ENCODE results near the gene VTA1. TPM values are rescaled to one million over a fixed set of nuclear protein-coding genes. Genes with fewer than 3 reads are reported as not detected.

Gene VTA1
- total and polyA plus RNA-seq, 2 of the 8 experiments (the other 6 are each of a cell fraction or from before 2014, with no cell fraction given) = 63.6 to 67.0 TPM

- Histone ChIP-seq H3K4me3 (ENCODE audit: extremely low read depth in 1 of 4, insufficient read depth in 2 of 4, low read depth in 3 of 4, low read length in 4 of 4) (no peak overlapping the region), H2AFZ (ENCODE audit: low read length) (no peak overlapping the region), H3K4me2 (ENCODE audit: insufficient read depth in 1 of 2, low read depth in 2 of 2, low read length in 2 of 2) (no peak overlapping the region), H4K20me1 (replicated peaks in 1 of 2; ENCODE audit: control insufficient read depth in 1 of 2, insufficient read depth in 2 of 2, low read length in 2 of 2) (no peaks in the 10 kb centered on the region), H3K36me3 (ENCODE audit: control insufficient read depth in 2 of 4, insufficient read depth in 4 of 4, low read length in 3 of 4) (no peaks in the 10 kb centered on the region), H3K4ac (replicated peaks; ENCODE audit: insufficient read length, low read depth, low read length) (no peak overlapping the region), H2BK120ac (replicated peaks; ENCODE audit: low read depth, low read length) (no peak overlapping the region), H3K27me3 (replicated peaks in 1 of 4; ENCODE audit: control insufficient read depth in 3 of 4, extremely low read depth in 1 of 4, insufficient read depth in 3 of 4, low read length in 3 of 4) (no peaks in the 10 kb centered on the region), H2BK15ac (ENCODE audit: low read length) (no peak overlapping the region), H2AK5ac (ENCODE audit: low read depth, low read length) (no peak overlapping the region), H4K8ac (ENCODE audit: extremely low read depth, insufficient read depth, low read length) (no peak overlapping the region), H2BK12ac (ENCODE audit: low read depth, low read length) (no peak overlapping the region), H3K9ac (replicated peaks in 1 of 4; ENCODE audit: extremely low read depth in 1 of 4, low read depth in 3 of 4, low read length in 3 of 4) (no peak overlapping the region), H3K27ac (ENCODE audit: low read depth, low read length) (no peak overlapping the region), H4K5ac (ENCODE audit: insufficient read length, low read depth, low read length) (no peak overlapping the region), H3K23me2 (ENCODE audit: low read depth, low read length) (no peaks in the 10 kb centered on the region), H3K18ac (ENCODE audit: extremely low read depth, low read length) (no peak overlapping the region), H2BK5ac (ENCODE audit: low read depth, low read length) (no peak overlapping the region), H3K14ac (ENCODE audit: insufficient read length) (no peak overlapping the region), H3K23ac (ENCODE audit: insufficient read length) (no peak overlapping the region), H4K91ac (replicated peaks; ENCODE audit: insufficient read length, low read length) (no peak overlapping the region), H3K79me1 (ENCODE audit: low read depth, low read length) (no peaks in the 10 kb centered on the region), H3K56ac (replicated peaks; ENCODE audit: insufficient read length, low read depth, low read length) (no peak overlapping the region), H3K4me1 (replicated peaks in 1 of 4; ENCODE audit: control insufficient read depth in 3 of 4, insufficient read depth in 4 of 4, low read length in 3 of 4) (peaks cover 0 to 3% (median 0%) of the 10 kb centered on the region in 4 experiments; a peak in 2 of 7 replicates), H3K79me2 (ENCODE audit: control insufficient read depth in 1 of 2, insufficient read depth in 2 of 2, low read length in 2 of 2) (no peaks in the 10 kb centered on the region), H2BK20ac (ENCODE audit: low read length) (no peak overlapping the region), H3K9me3 (ENCODE audit: insufficient read depth in 2 of 2, low read depth in 1 of 2, low read length in 1 of 2) (0 out of 4 replicates have a peak, but pooled peaks cover 0 to 3% of the 10 kb centered on the region in 2 experiments)
- no peak for DNase-seq (ENCODE audit: low read depth in 1 of 2, low spot score in 2 of 2)
- 89% methylated on average over 6 of the region's 6 CpGs; no CpG with 5 or more reads in 1 of the 2 experiments for WGBS, 2 experiments (ENCODE audit: extremely low coverage in 1 of 2, insufficient coverage in 1 of 2, insufficient read length in 1 of 2, insufficient replicate concordance in 2 of 2, low coverage in 1 of 2, low lambda C conversion rate in 2 of 2, missing lambda C conversion rate in 1 of 2)
- ChIA-PET CTCF (ENCODE audit: partially characterized antibody) (no interaction called here), POLR2A (ENCODE audit: partially characterized antibody) (no interaction called here)
- FAIRE-seq = no peak
- no peak for TF ChIP-seq TCF12 (IDR thresholded peaks at IDR 0.05; ENCODE audit: low read depth, low read length)
- TF ChIP-seq, protein P1, sequence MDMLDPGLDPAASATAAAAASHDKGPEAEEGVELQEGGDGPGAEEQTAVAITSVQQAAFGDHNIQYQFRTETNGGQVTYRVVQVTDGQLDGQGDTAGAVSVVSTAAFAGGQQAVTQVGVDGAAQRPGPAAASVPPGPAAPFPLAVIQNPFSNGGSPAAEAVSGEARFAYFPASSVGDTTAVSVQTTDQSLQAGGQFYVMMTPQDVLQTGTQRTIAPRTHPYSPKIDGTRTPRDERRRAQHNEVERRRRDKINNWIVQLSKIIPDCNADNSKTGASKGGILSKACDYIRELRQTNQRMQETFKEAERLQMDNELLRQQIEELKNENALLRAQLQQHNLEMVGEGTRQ (IDR thresholded peaks at IDR 0.05; ENCODE audit: low read length) = no peak
- TF ChIP-seq RAD21 (IDR thresholded peaks at IDR 0.05 in 1 of 2, conservative IDR thresholded peaks at IDR 0.05 in 1 of 2; ENCODE audit: low read depth in 2 of 2, low read length in 2 of 2) = no peak
- TF ChIP-seq, protein P2, sequence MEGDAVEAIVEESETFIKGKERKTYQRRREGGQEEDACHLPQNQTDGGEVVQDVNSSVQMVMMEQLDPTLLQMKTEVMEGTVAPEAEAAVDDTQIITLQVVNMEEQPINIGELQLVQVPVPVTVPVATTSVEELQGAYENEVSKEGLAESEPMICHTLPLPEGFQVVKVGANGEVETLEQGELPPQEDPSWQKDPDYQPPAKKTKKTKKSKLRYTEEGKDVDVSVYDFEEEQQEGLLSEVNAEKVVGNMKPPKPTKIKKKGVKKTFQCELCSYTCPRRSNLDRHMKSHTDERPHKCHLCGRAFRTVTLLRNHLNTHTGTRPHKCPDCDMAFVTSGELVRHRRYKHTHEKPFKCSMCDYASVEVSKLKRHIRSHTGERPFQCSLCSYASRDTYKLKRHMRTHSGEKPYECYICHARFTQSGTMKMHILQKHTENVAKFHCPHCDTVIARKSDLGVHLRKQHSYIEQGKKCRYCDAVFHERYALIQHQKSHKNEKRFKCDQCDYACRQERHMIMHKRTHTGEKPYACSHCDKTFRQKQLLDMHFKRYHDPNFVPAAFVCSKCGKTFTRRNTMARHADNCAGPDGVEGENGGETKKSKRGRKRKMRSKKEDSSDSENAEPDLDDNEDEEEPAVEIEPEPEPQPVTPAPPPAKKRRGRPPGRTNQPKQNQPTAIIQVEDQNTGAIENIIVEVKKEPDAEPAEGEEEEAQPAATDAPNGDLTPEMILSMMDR (IDR thresholded peaks at IDR 0.05; ENCODE audit: control extremely low read depth in 1 of 3, insufficient read depth in 1 of 3, low read depth in 1 of 3, low read length in 3 of 3) = no peak
- TF ChIP-seq PHF8 (conservative IDR thresholded peaks at IDR 0.05; ENCODE audit: low read depth, low read length) = no peak
- TF ChIP-seq CHD2 (IDR thresholded peaks at IDR 0.05; ENCODE audit: low read length) = no peak
- TF ChIP-seq TBP (IDR thresholded peaks at IDR 0.05; ENCODE audit: low read depth, low read length) = no peak
- no peak for TF ChIP-seq MAFK (IDR thresholded peaks at IDR 0.05; ENCODE audit: low read depth, low read length)
- no peak for TF ChIP-seq ATF3 (IDR thresholded peaks at IDR 0.05; ENCODE audit: insufficient read depth, low read depth, low read length)
Measured at GRCh38 chr6:142246960-142247359, 99.9 kb downstream of the VTA1 start.

All from H1 (cell line).